ENCODE data around the gene ARHGEF1.
"Not testable (repeated sequence)": the region's sequence is repeated elsewhere in the genome, so short reads cannot be mapped to it uniquely, and the experiment has no call there.

The ARHGEF1 gene

GRCh38 chr19:41936961-41937360, 54.0 kb downstream of the ARHGEF1 start:
- no peak overlapping the region for H3K27ac ChIP-seq
- no peak for TF ChIP-seq ZFX (IDR thresholded peaks at IDR 0.05; ENCODE audit: borderline replicate concordance)
- no peak for TF ChIP-seq CTCF (IDR thresholded peaks at IDR 0.05)

DNA sequence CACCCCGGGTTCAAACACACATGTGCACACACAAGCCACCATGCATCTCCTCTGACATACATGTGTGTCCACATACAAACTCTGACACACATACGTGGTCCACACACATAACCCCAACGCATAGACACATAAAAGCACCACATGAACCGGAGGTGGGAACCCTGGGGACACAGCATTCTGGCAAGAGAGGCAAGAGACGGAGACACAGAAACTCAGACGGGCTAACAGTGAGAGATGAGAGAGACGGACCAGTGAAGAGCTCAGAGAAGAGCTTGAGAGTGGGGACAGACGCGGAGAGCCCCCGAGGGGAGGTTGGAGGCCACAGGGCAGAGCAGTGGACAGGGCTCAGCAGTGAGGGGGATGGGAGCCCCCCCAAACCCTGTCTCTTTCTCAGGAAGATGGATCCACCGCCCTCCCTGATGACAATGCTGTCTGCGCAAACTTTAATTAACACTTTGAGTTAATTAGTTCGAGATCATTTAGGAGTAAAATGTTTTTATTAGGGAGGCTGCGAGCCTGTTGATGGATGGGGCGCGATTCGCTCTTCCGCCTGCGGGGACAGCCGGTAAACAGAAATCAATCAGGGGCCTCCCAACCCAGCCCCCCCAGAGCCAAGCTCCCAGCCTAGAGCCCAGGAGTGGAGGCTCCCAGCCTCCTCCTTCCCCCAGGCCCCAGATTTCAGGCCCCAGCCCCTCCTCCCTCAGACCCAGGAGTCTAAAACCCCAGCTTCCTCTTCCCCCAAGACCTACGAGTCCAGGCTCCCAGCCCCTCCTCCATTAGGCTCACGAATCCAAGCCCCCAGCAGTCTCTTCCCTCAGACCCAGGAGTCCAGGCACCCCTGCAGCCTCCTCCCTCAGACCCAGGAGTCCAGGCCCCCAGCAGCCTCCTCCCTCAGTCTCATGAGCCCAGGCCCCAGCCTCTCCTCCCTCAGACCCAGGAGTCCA, 54.8 kb downstream of the ARHGEF1 start:
- no peak for TF ChIP-seq CTCF (IDR thresholded peaks at IDR 0.05)
- no peak for TF ChIP-seq ZFX (IDR thresholded peaks at IDR 0.05; ENCODE audit: borderline replicate concordance)
- H3K27ac ChIP-seq: no peak overlapping the region

GRCh38 chr19:41939209-41939608, 56.2 kb downstream of the ARHGEF1 start:
- H3K27ac ChIP-seq: not testable (repeated sequence)

- no peak overlapping the region for H3K27ac ChIP-seq
- TF ChIP-seq CTCF (IDR thresholded peaks at IDR 0.05) (no peak), ZFX (IDR thresholded peaks at IDR 0.05; ENCODE audit: borderline replicate concordance) (no peak)
These were observed 57.1 kb downstream of the ARHGEF1 start for GRCh38 chr19:41939861-41940730.

- no peak overlapping the region for H3K27ac ChIP-seq
- TF ChIP-seq CTCF (IDR thresholded peaks at IDR 0.05): no peak
- TF ChIP-seq ZFX (IDR thresholded peaks at IDR 0.05; ENCODE audit: borderline replicate concordance): no peak
These were observed 57.9 kb downstream of the ARHGEF1 start for GRCh38 chr19:41940731-41941409.

DNA sequence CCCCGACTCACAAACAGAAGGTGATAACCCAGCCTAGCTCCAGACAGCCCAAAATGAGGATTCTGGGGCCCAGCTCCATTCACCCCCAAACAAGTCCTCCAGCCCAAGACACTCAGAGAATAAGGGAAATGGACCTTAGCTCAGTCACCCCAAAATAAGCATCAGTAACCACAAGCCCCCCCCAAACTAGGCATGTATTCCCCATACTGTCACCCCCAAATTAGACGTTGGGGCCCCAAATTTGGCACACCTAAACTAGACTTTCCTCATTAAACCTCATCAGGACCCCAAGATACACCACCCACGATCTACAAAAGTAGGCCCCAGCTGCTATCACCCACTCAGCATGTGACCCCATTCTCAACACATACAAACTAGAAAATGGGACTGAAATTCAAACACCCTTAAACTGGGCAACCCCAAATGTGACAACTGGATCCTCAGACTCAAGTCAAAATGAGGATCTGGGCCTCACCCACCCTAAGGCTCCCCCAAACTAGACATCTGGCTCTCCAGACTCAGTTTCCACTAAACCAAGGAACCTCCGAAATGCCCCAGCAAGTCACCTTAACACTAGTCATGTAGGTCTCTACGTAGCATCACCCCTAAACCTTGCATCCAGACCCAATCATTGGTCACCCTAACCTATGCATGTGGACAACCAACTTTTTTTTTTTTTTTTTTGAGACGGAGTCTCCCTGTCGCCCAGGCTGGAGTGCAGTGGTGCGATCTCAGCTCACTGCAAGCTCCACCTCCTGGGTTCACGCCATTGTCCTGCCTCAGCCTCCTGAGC, 58.6 kb downstream of the ARHGEF1 start:
- TF ChIP-seq CTCF (IDR thresholded peaks at IDR 0.05) (no peak), ZFX (IDR thresholded peaks at IDR 0.05; ENCODE audit: borderline replicate concordance) (no peak)

GRCh38 chr19:41944336-41944735, 61.4 kb downstream of the ARHGEF1 start:
- TF ChIP-seq ZFX (IDR thresholded peaks at IDR 0.05; ENCODE audit: borderline replicate concordance) (no peak), CTCF (IDR thresholded peaks at IDR 0.05) (no peak)
- no peak overlapping the region for H3K27ac ChIP-seq

More for the DNA sequence above, 58.6 kb downstream of the ARHGEF1 start:
- no peak overlapping the region for H3K27ac ChIP-seq
